ENCODE data around the gene LMF1. TPM values are rescaled to one million over a fixed set of nuclear protein-coding genes. Genes with fewer than 3 reads are reported as not detected.

The LMF1 gene
- total RNA-seq, 1 experiment from 2014 or later, result 13.5 TPM

GRCh38 chr16:930511-930910 lies 40.3 kb downstream of the LMF1 start:
- Histone ChIP-seq H3K4me1 (ENCODE audit: insufficient read depth, low read length) (no peaks in the 10 kb centered on the region), H2AFZ (ENCODE audit: low read length) (no peak overlapping the region), H3K9me2 (replicated peaks; ENCODE audit: low read length) (no peaks in the 10 kb centered on the region), H3K36me3 (ENCODE audit: low read depth, low read length) (peaks cover 4% of the 10 kb centered on the region; the same call in 1 of the 2 replicates), H3K4me3 (ENCODE audit: low read length) (no peak overlapping the region), H3F3A (ENCODE audit: low read length, unreplicated experiment) (no peaks in the 10 kb centered on the region), H4K20me1 (ENCODE audit: low read length) (no peaks in the 10 kb centered on the region), H3K9ac (ENCODE audit: low read length) (no peak overlapping the region), H3K4me2 (ENCODE audit: low read length) (no peak overlapping the region), H3K27me3 (ENCODE audit: low read length) (no peaks in the 10 kb centered on the region), H3K9me3 (ENCODE audit: low read length) (no peaks in the 10 kb centered on the region), H3K79me2 (ENCODE audit: low read length) (no peaks in the 10 kb centered on the region), H3K27ac (ENCODE audit: low read length) (no peak overlapping the region)
- ChIA-PET POLR2A (ENCODE audit: unreplicated experiment) (no interaction called here), CTCF (no interaction called here)
- TF ChIP-seq EZH2 (IDR thresholded peaks at IDR 0.05; ENCODE audit: low read length, unreplicated experiment), result no peak
- no peak for TF ChIP-seq EZH2phosphoT487 (IDR thresholded peaks at IDR 0.05; ENCODE audit: borderline replicate concordance, low read length)
- no peak for TF ChIP-seq CTCF (conservative IDR thresholded peaks at IDR 0.05; ENCODE audit: low read depth, low read length)
- ATAC-seq, result no peak
- intact Hi-C loops (cut with micrococcal nuclease), result no loop called here
- DNase-seq, result no peak
- no TSS peak for BruUV-seq (replicated peaks)

GRCh38 chr16:930076-930475 lies 40.7 kb downstream of the LMF1 start:
- intact Hi-C loops (cut with micrococcal nuclease), result no loop called here
- no peaks in the 10 kb centered on the region for H3K27me3 ChIP-seq (ENCODE audit: low read length)
- H3K9me3 ChIP-seq (ENCODE audit: low read length), result no peaks in the 10 kb centered on the region
- H3K27ac ChIP-seq (ENCODE audit: low read length), result no peak overlapping the region
- DNase-seq (no peak), ATAC-seq (no peak)
- H3K9me2 ChIP-seq (replicated peaks; ENCODE audit: low read length), result no peaks in the 10 kb centered on the region
- no peak for TF ChIP-seq CTCF (conservative IDR thresholded peaks at IDR 0.05; ENCODE audit: low read depth, low read length)
- peaks cover 4% of the 10 kb centered on the region; the same call in 1 of the 2 replicates for H3K36me3 ChIP-seq (ENCODE audit: low read depth, low read length)
- no peak overlapping the region for H2AFZ ChIP-seq (ENCODE audit: low read length)
- H3K79me2 ChIP-seq (ENCODE audit: low read length), result no peaks in the 10 kb centered on the region
- H3K9ac ChIP-seq (ENCODE audit: low read length), result no peak overlapping the region
- ChIA-PET CTCF (no interaction called here), POLR2A (ENCODE audit: unreplicated experiment) (no interaction called here)
- no peaks in the 10 kb centered on the region for H3F3A ChIP-seq (ENCODE audit: low read length, unreplicated experiment)
- H3K4me2 ChIP-seq (ENCODE audit: low read length), result no peak overlapping the region
- no TSS peak for BruUV-seq (replicated peaks)
- H4K20me1 ChIP-seq (ENCODE audit: low read length), result no peaks in the 10 kb centered on the region
- H3K4me1 ChIP-seq (ENCODE audit: insufficient read depth, low read length), result no peaks in the 10 kb centered on the region
- no peak overlapping the region for H3K4me3 ChIP-seq (ENCODE audit: low read length)

- no peak for DNase-seq
- H3K4me3 ChIP-seq (ENCODE audit: low read length), result no peak overlapping the region
- TF ChIP-seq CTCF (conservative IDR thresholded peaks at IDR 0.05; ENCODE audit: low read depth, low read length), result no peak
- TF ChIP-seq EZH2 (IDR thresholded peaks at IDR 0.05; ENCODE audit: low read length, unreplicated experiment), result no peak
- no peak for TF ChIP-seq EZH2phosphoT487 (IDR thresholded peaks at IDR 0.05; ENCODE audit: borderline replicate concordance, low read length)
- no peak overlapping the region for H3K9ac ChIP-seq (ENCODE audit: low read length)
- no peaks in the 10 kb centered on the region for H4K20me1 ChIP-seq (ENCODE audit: low read length)
- intact Hi-C loops (cut with micrococcal nuclease), result no loop called here
- H3K27ac ChIP-seq (ENCODE audit: low read length), result no peak overlapping the region
- peaks cover 4% of the 10 kb centered on the region; the same call in 1 of the 2 replicates for H3K36me3 ChIP-seq (ENCODE audit: low read depth, low read length)
- CTCF ChIA-PET, result no interaction called here
- H3K4me2 ChIP-seq (ENCODE audit: low read length), result no peak overlapping the region
- no peaks in the 10 kb centered on the region for H3K9me2 ChIP-seq (replicated peaks; ENCODE audit: low read length)
- POLR2A ChIA-PET (ENCODE audit: unreplicated experiment), result no interaction called here
- no peaks in the 10 kb centered on the region for H3F3A ChIP-seq (ENCODE audit: low read length, unreplicated experiment)
- no peaks in the 10 kb centered on the region for H3K4me1 ChIP-seq (ENCODE audit: insufficient read depth, low read length)
- H3K79me2 ChIP-seq (ENCODE audit: low read length), result no peaks in the 10 kb centered on the region
- BruUV-seq (replicated peaks), result no TSS peak
- H2AFZ ChIP-seq (ENCODE audit: low read length), result no peak overlapping the region
- no peaks in the 10 kb centered on the region for H3K9me3 ChIP-seq (ENCODE audit: low read length)
- no peaks in the 10 kb centered on the region for H3K27me3 ChIP-seq (ENCODE audit: low read length)
- ATAC-seq, result no peak
Measured at GRCh38 chr16:929227-930073, 41.3 kb downstream of the LMF1 start.
